B cell (primary cell): ENCODE results near the gene SPPL2B.

Source experiments
- CTCF ChIP-seq: fragments of 200-600 bp; IDR thresholded peaks from one replicate; pipeline ENCODE4 v1.8.0; 2022; ENCODE audit warnings: antibody characterized with exemption, mild to moderate bottlenecking
- EZH2 ChIP-seq: IDR thresholded peaks from 2 replicates; pipeline ENCODE4 v1.6.1; 2012; ENCODE audit warnings: borderline replicate concordance, low read depth, mild to moderate bottlenecking, moderate library complexity, low read length; ENCODE audit not compliant: insufficient read depth, poor library complexity, severe bottlenecking

- TF ChIP-seq CTCF (no peak), EZH2 (no peak)
Measured at GRCh38 chr19:2291185-2291751, 37.2 kb upstream of the SPPL2B start.
